Measurements from ENCODE around the gene PFN1. TPM values are rescaled to one million over a fixed set of nuclear protein-coding genes. Genes with fewer than 3 reads are reported as not detected.
A peak's percentile ranks its signal among the peaks of the same experiment; 100 is the strongest.

Gene PFN1
- total and polyA plus RNA-seq, 2 of the 8 experiments (the other 6 are each of a cell fraction or from before 2014, with no cell fraction given) = 1,355 to 1,949 TPM

DNA sequence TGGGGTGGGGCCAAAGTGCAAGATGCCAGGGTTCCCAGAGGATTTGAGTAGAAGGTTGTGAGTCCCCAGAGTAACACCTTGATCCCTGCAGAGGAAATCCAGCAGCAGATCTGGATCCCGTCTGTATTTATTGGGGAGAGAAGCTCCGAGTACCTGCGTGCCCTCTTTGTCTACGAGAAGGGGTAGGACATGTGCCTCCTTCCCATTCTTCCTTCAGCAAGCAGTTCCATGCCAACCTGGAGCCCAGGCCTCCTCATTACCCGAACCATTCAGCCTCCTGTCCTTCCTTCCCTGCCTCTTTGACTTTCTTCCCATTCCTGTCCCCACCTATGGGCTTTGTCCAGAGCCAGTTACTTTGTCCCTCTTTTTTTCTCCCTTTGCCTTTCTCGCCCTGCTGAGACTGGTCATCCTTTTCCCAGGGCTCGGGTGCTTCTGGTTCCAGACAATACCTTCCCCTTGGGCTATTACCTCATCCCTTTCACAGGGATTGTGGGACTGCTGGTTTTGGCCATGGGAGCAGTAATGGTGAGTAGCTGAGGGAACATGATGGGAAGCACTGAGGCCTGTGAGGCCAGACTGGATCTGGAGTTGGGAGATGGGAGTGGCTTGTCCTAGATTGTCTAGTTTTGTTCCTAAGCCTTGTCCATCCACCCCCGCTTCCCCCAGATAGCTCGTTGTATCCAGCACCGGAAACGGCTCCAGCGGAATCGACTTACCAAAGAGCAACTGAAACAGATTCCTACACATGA, 5.4 kb downstream of the PFN1 start:
- Histone ChIP-seq H3K9ac (replicated peaks in 1 of 4; ENCODE audit: extremely low read depth in 1 of 4, low read depth in 3 of 4, low read length in 3 of 4) (no peak overlapping the region), H3K4me2 (ENCODE audit: insufficient read depth in 1 of 2, low read depth in 2 of 2, low read length in 2 of 2) (no peak overlapping the region), H2BK5ac (ENCODE audit: low read depth, low read length) (no peak overlapping the region), H3K79me2 (ENCODE audit: control insufficient read depth in 1 of 2, insufficient read depth in 2 of 2, low read length in 2 of 2) (peaks cover 8 to 66% of the 10 kb centered on the region in 2 experiments), H3K18ac (ENCODE audit: extremely low read depth, low read length) (no peak overlapping the region), H3K27me3 (replicated peaks in 1 of 4; ENCODE audit: control insufficient read depth in 3 of 4, extremely low read depth in 1 of 4, insufficient read depth in 3 of 4, low read length in 3 of 4) (no peaks in the 10 kb centered on the region), H3K4me3 (ENCODE audit: extremely low read depth in 1 of 4, insufficient read depth in 2 of 4, low read depth in 3 of 4, low read length in 4 of 4) (no peak overlapping the region), H3K4me1 (replicated peaks in 1 of 4; ENCODE audit: control insufficient read depth in 3 of 4, insufficient read depth in 4 of 4, low read length in 3 of 4) (peaks cover 4 to 18% (median 9%) of the 10 kb centered on the region in 4 experiments), H2BK15ac (ENCODE audit: low read length) (no peak overlapping the region), H2AK5ac (ENCODE audit: low read depth, low read length) (no peak overlapping the region), H3K4ac (replicated peaks; ENCODE audit: insufficient read length, low read depth, low read length) (no peak overlapping the region), H4K91ac (replicated peaks; ENCODE audit: insufficient read length, low read length) (no peak overlapping the region), H4K8ac (ENCODE audit: extremely low read depth, insufficient read depth, low read length) (no peak overlapping the region), H2BK20ac (ENCODE audit: low read length) (no peak overlapping the region), H3K36me3 (ENCODE audit: control insufficient read depth in 2 of 4, insufficient read depth in 4 of 4, low read length in 3 of 4) (peaks cover 12 to 47% (median 31%) of the 10 kb centered on the region in 4 experiments), H2BK120ac (replicated peaks; ENCODE audit: low read depth, low read length) (no peak overlapping the region), H4K20me1 (replicated peaks in 1 of 2; ENCODE audit: control insufficient read depth in 1 of 2, insufficient read depth in 2 of 2, low read length in 2 of 2) (peaks cover 15 to 23% of the 10 kb centered on the region in 2 experiments), H3K23ac (ENCODE audit: insufficient read length) (no peak overlapping the region), H2BK12ac (ENCODE audit: low read depth, low read length) (no peak overlapping the region), H3K27ac (ENCODE audit: low read depth, low read length) (no peak overlapping the region), H2AFZ (ENCODE audit: low read length) (no peak overlapping the region), H3K79me1 (ENCODE audit: low read depth, low read length) (peaks cover 10% of the 10 kb centered on the region), H3K56ac (replicated peaks; ENCODE audit: insufficient read length, low read depth, low read length) (no peak overlapping the region), H4K5ac (ENCODE audit: insufficient read length, low read depth, low read length) (no peak overlapping the region), H3K14ac (ENCODE audit: insufficient read length) (no peak overlapping the region), H3K9me3 (ENCODE audit: insufficient read depth in 2 of 2, low read depth in 1 of 2, low read length in 1 of 2) (no peaks in the 10 kb centered on the region), H3K23me2 (ENCODE audit: low read depth, low read length) (peaks cover 25% of the 10 kb centered on the region)
- no peak for DNase-seq (ENCODE audit: low read depth in 1 of 2, low spot score in 2 of 2)
- ChIA-PET CTCF (ENCODE audit: partially characterized antibody) (interaction anchor here (0.8 to 5.9 kb wide), 5 partner anchors 10 to 41 kb away, joined by 3 to 26 read pairs (median 3); no protein-coding TSS in a partner anchor), POLR2A (ENCODE audit: partially characterized antibody) (interaction anchor here (0.7 to 27.4 kb wide), 9 partner anchors 9 to 254 kb away, joined by 3 to 987 read pairs (median 6); partner anchors contain the start of genes ENO3, PFN1 and SPAG7)
- 94% methylated on average over 12 of the region's 13 CpGs; no CpG with 5 or more reads in 1 of the 2 experiments for WGBS, 2 experiments (ENCODE audit: extremely low coverage in 1 of 2, insufficient coverage in 1 of 2, insufficient read length in 1 of 2, insufficient replicate concordance in 2 of 2, low coverage in 1 of 2, low lambda C conversion rate in 2 of 2, missing lambda C conversion rate in 1 of 2)
- TF ChIP-seq POLR2AphosphoS5 (IDR thresholded peaks at IDR 0.05; ENCODE audit: low read depth, low read length) = peak; percentile 43; the same call in 1 of the 2 replicates
- no peak for TF ChIP-seq TCF12 (IDR thresholded peaks at IDR 0.05; ENCODE audit: low read depth, low read length)
- TF ChIP-seq JUND (IDR thresholded peaks at IDR 0.05; ENCODE audit: low read length) = no peak
- no peak for TF ChIP-seq RBBP5 (IDR thresholded peaks at IDR 0.05; ENCODE audit: borderline replicate concordance, low read depth, low read length)
- TF ChIP-seq TAF7 (optimal IDR thresholded peaks at IDR 0.05; ENCODE audit: borderline replicate concordance, low read depth, low read length) = no peak
- TF ChIP-seq POLR2A (IDR thresholded peaks at IDR 0.05; ENCODE audit: control extremely low read depth in 1 of 2, low read depth in 2 of 2, low read length in 2 of 2) = peak; percentile 38 to 47; a peak in 2 of 3 replicates
- TF ChIP-seq, protein P1, sequence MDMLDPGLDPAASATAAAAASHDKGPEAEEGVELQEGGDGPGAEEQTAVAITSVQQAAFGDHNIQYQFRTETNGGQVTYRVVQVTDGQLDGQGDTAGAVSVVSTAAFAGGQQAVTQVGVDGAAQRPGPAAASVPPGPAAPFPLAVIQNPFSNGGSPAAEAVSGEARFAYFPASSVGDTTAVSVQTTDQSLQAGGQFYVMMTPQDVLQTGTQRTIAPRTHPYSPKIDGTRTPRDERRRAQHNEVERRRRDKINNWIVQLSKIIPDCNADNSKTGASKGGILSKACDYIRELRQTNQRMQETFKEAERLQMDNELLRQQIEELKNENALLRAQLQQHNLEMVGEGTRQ (IDR thresholded peaks at IDR 0.05; ENCODE audit: low read length) = no peak
- no peak for FAIRE-seq

Measured in H1 (cell line).